Testis (tissue), 3 donors: ENCODE results near the gene SCT. TPM values are rescaled to one million over a fixed set of nuclear protein-coding genes. Genes with fewer than 3 reads are reported as not detected.

Source experiments
- DNase-seq: peaks from one replicate; pipeline ENCODE4 v3.0.0-alpha.2; 2019
- H3K27ac ChIP-seq, 2 donors: fragments of 200-600 bp; sonication (generic); one replicate each; pipeline ENCODE4 v1.5.1; 2019
- H3K27me3 ChIP-seq: fragments of 200-600 bp; sonication (generic); one replicate; pipeline ENCODE4 v1.5.1; 2019
- H3K36me3 ChIP-seq: fragments of 200-600 bp; sonication (generic); one replicate; pipeline ENCODE4 v1.5.1; 2017; ENCODE audit warnings: low read depth; ENCODE audit errors: missing control alignments
- H3K4me1 ChIP-seq: fragments of 200-600 bp; sonication (generic); one replicate; pipeline ENCODE4 v1.5.1; 2019
- H3K4me3 ChIP-seq, 2 donors: fragments of 200-600 bp; sonication (generic); one replicate each; pipeline ENCODE4 v1.5.1; 2017 to 2019
- H3K9me3 ChIP-seq: fragments of 200-600 bp; sonication (generic); one replicate; pipeline ENCODE4 v1.5.1; 2017
- POLR2A ChIP-seq: fragments of 450-650 bp; IDR thresholded peaks from one replicate; pipeline ENCODE4 v1.6.1; 2017; ENCODE audit warnings: antibody characterized with exemption, mild to moderate bottlenecking, moderate library complexity
- WGBS, 2 donors: methylation state at CpG; one replicate each; pipeline ENCODE4 v1.1.5; 2018; 5-methylcytosine and 5-hydroxymethylcytosine counted together
- intact Hi-C: fragments of 100-400 bp; cut with DNase I; formaldehyde crosslinking; loops from one replicate; pipeline ENCODE4 v1.15.1; 2023; ENCODE audit warnings: low total_unique reads
- polyA plus RNA-seq: library from polyadenylated mRNA; stranded (reverse); fragments of 350-450 nt; fragmentation: Illumina TruSeq; extraction: RNeasy Lipid Tissue Mini Kit (QIAGEN cat#74804); gene quantifications from one replicate; pipeline ENCODE4 v1.2.3, GENCODE V29; 2014; ENCODE audit warnings: low read depth, low replicate concordance; ENCODE audit not compliant: insufficient read depth
- total RNA-seq, 2 donors: library from RNA; depleted of rRNA; stranded (reverse); fragments of >200 nt; gene quantifications; one replicate each; pipeline ENCODE4 v1.2.3, GENCODE V29; 2016
- TF ChIP-seq, protein P1 (sequence below), 3 experiments: fragments of 450-650 bp in 2 of 3; fragments of 200-600 bp in 1 of 3; sonication (generic) in 1 of 3; IDR thresholded peaks; one replicate each; pipeline ENCODE4 v1.5.1; 2016 to 2019; ENCODE audit warnings: antibody characterized with exemption in 3 of 3, mild to moderate bottlenecking in 2 of 3, moderate library complexity in 1 of 3

SCT gene
- total and polyA plus RNA-seq, 3 donors from 2014 or later, result 1.5 to 9.3 (median 3.4) TPM

DNA sequence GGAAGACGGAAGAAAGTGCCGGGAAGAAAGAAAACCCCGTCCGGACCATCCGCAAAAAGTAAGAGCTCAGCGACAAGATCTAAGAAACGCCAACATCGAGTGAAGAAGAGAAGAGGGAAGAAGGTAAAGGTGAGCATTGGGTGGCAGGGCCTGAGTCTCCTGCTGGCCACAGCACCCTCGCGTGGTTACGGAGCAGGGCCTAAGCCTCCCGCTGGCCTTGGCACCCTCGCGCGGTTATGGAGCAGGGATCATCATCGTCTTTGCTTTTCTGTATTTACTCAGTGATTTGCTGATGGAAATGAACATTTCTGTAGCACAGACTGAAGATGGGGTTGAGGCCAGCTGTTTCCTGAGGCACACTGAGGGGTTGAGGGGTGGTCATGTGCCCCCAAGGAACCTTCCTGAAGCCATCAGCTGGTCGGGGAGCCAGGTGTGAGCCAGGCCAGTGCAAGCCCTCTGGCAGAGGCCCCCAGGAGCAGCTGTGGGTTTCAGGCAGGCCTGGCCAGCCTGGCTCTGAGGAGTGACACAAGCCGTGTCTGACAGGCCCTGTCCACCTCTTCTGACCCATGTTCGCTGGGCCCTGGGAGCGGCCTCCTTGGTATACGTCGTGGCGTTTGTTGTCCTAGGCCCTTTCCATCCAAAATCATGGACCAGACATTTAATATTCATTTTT is 25.3 kb downstream of the SCT start:
- WGBS, 2 donors, result 93 to 94% methylated on average over 22 to 23 of the region's 23 CpGs
- TF ChIP-seq, protein P1, sequence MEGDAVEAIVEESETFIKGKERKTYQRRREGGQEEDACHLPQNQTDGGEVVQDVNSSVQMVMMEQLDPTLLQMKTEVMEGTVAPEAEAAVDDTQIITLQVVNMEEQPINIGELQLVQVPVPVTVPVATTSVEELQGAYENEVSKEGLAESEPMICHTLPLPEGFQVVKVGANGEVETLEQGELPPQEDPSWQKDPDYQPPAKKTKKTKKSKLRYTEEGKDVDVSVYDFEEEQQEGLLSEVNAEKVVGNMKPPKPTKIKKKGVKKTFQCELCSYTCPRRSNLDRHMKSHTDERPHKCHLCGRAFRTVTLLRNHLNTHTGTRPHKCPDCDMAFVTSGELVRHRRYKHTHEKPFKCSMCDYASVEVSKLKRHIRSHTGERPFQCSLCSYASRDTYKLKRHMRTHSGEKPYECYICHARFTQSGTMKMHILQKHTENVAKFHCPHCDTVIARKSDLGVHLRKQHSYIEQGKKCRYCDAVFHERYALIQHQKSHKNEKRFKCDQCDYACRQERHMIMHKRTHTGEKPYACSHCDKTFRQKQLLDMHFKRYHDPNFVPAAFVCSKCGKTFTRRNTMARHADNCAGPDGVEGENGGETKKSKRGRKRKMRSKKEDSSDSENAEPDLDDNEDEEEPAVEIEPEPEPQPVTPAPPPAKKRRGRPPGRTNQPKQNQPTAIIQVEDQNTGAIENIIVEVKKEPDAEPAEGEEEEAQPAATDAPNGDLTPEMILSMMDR (IDR thresholded peaks at IDR 0.05), result no peak
- TF ChIP-seq POLR2A, result no peak
- Histone ChIP-seq H3K9me3 (no peaks in the 10 kb centered on the region), H3K27me3 (no peaks in the 10 kb centered on the region), H3K4me3 (no peak overlapping the region), H3K4me1 (peaks cover 4% of the 10 kb centered on the region), H3K36me3 (no peaks in the 10 kb centered on the region), H3K27ac (no peak overlapping the region)
- DNase-seq, result no peak
- intact Hi-C loops, result no loop called here

GRCh38 chr11:598005-598680 is 28.8 kb downstream of the SCT start:
- Histone ChIP-seq H3K27ac (no peak overlapping the region), H3K27me3 (no peaks in the 10 kb centered on the region), H3K9me3 (no peaks in the 10 kb centered on the region), H3K4me3 (no peak overlapping the region), H3K36me3 (no peaks in the 10 kb centered on the region), H3K4me1 (no peaks in the 10 kb centered on the region)
- 90 to 96% methylated on average over 17 to 29 of the region's 30 CpGs for WGBS, 2 donors
- DNase-seq, result no peak
- TF ChIP-seq POLR2A, result no peak
- TF ChIP-seq, protein P1 (IDR thresholded peaks at IDR 0.05), result no peak
- intact Hi-C loops, result no loop called here

DNA sequence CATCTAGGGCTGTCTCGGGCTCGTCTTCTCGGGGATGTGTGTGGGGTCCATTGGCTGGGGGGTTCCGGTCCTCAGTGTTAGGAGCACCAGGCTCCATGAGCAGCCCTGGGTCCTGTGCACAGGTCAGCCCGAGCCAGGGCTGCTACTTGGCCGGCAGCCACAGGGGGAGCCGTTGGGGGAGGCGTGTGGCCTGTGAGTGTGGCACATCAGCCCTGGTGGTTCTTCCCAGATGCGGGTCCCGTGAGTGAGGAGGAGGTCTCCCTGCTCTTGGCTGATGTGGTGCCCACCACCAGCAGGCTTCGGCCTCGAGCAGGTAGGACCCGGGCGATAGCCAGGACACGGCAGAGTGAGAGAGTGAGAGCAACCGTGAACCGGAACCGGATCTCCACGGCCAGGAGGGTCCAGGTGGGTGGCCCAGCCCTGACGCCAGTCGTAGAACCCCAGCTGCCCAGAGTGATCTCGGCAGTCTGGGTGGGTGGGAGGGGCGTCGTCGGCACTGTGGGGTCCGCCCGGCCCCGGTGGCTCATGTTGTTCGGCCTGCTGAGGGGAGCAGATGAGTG is 29.7 kb downstream of the SCT start:
- no peaks in the 10 kb centered on the region for H3K4me1 ChIP-seq
- no peaks in the 10 kb centered on the region for H3K9me3 ChIP-seq
- no peak for DNase-seq
- intact Hi-C loops, result no loop called here
- H3K27me3 ChIP-seq, result no peaks in the 10 kb centered on the region
- no peaks in the 10 kb centered on the region for H3K36me3 ChIP-seq
- TF ChIP-seq POLR2A, result no peak
- WGBS, 2 donors, result 89% methylated on average over 29 of the region's 29 CpGs; no CpG with 5 or more reads in 1 of the 2 donors
- no peak overlapping the region for H3K4me3 ChIP-seq
- H3K27ac ChIP-seq, result no peak overlapping the region

DNA sequence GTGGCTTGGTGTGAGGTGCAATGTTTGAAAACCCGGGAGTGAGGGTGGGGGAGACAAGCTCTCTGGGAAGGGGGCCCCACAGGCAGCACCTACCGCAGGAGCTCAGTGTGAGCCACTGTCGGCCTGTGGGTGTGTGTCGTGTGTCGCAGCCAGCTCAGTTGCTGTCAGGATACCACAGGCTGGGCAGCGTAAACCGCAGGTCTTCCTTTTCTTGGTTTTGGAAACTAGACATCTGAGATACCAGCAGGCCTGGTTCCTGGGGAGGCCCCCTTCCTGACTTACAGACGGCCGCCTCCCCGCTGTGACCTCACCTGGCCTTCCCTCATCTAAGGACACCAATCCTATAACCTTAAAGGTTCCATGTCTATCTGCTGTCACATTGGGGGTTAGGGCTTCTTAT is 30.6 kb downstream of the SCT start:
- no peak overlapping the region for H3K4me3 ChIP-seq
- intact Hi-C loops, result no loop called here
- H3K9me3 ChIP-seq, result no peaks in the 10 kb centered on the region
- no peaks in the 10 kb centered on the region for H3K36me3 ChIP-seq
- no peak for DNase-seq
- no peaks in the 10 kb centered on the region for H3K4me1 ChIP-seq
- no peak for TF ChIP-seq POLR2A
- TF ChIP-seq, protein P1 (IDR thresholded peaks at IDR 0.05), result no peak
- H3K27ac ChIP-seq, result no peak overlapping the region
- 84 to 89% methylated on average over 9 to 10 of the region's 10 CpGs for WGBS, 2 donors
- H3K27me3 ChIP-seq, result no peaks in the 10 kb centered on the region

DNA sequence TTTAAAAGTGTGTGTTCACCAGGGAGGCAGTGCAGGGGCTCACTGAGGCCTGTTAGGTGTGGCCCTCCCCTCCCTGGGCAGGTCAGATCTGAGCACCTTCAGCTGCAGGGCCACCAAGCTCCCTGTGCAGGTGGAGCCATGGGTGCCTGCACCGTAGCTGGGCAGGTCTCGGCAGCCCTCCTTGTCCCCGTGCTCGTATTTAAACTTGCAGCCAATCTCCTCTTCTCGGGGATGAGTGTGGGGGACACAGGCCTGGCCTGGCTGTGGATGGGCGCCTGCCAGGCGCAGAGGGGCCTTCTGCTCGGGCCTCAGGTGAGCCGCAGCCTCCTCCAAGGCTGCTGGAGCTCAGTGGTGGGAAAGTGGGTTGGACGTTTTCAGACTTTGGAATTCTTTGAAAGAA is 31.6 kb downstream of the SCT start:
- Histone ChIP-seq H3K36me3 (no peaks in the 10 kb centered on the region), H3K27me3 (no peaks in the 10 kb centered on the region), H3K4me1 (no peaks in the 10 kb centered on the region), H3K4me3 (no peak overlapping the region), H3K9me3 (no peaks in the 10 kb centered on the region), H3K27ac (no peak overlapping the region)
- no peak for DNase-seq
- TF ChIP-seq, protein P1 (IDR thresholded peaks at IDR 0.05), result no peak
- no peak for TF ChIP-seq POLR2A
- intact Hi-C loops, result no loop called here
- 90 to 93% methylated on average over 10 of the region's 10 CpGs for WGBS, 2 donors
